ENCODE measurements around the gene TBC1D14.
A peak's percentile ranks its signal among the peaks of the same experiment; 100 is the strongest.

TBC1D14 gene

GRCh38 chr4:6957148-6957520, 47.5 kb downstream of the TBC1D14 start:
- H3K27ac ChIP-seq, result peak overlapping the region; percentile 93
- TF ChIP-seq CTCF (conservative IDR thresholded peaks at IDR 0.05), result no peak
- TF ChIP-seq ZFX (IDR thresholded peaks at IDR 0.05), result no peak

- TF ChIP-seq CTCF (conservative IDR thresholded peaks at IDR 0.05) (no peak), ZFX (IDR thresholded peaks at IDR 0.05) (no peak)
- peak overlapping the region; percentile 93 for H3K27ac ChIP-seq
Measured at GRCh38 chr4:6957994-6958393, 48.4 kb downstream of the TBC1D14 start.

- TF ChIP-seq CTCF (conservative IDR thresholded peaks at IDR 0.05), result no peak
- no peak for TF ChIP-seq ZFX (IDR thresholded peaks at IDR 0.05)
- H3K27ac ChIP-seq, result no peak overlapping the region; the same call in 1 of the 2 replicates
Measured at GRCh38 chr4:6959261-6959660, 49.6 kb downstream of the TBC1D14 start.

- TF ChIP-seq ZFX (IDR thresholded peaks at IDR 0.05), result no peak
- no peak for TF ChIP-seq CTCF (conservative IDR thresholded peaks at IDR 0.05)
- no peak overlapping the region for H3K27ac ChIP-seq
Measured at GRCh38 chr4:6960154-6960553, 50.5 kb downstream of the TBC1D14 start.

GRCh38 chr4:6960628-6961412, 51.2 kb downstream of the TBC1D14 start:
- H3K27ac ChIP-seq, result no peak overlapping the region
- no peak for TF ChIP-seq CTCF (conservative IDR thresholded peaks at IDR 0.05)
- no peak for TF ChIP-seq ZFX (IDR thresholded peaks at IDR 0.05)

GRCh38 chr4:6961496-6962210, 52.0 kb downstream of the TBC1D14 start:
- no peak overlapping the region for H3K27ac ChIP-seq
- TF ChIP-seq CTCF (conservative IDR thresholded peaks at IDR 0.05) (no peak), ZFX (IDR thresholded peaks at IDR 0.05) (no peak)
